ENCODE data around the gene HDDC2.

- TF ChIP-seq POLR2A (IDR thresholded peaks at IDR 0.05) (no peak), CTCF (IDR thresholded peaks at IDR 0.05) (peak; percentile 40 to 88 (median 70))
Observed at GRCh38 chr6:125314009-125314581, 12.3 kb upstream of the HDDC2 start.

Measured in body of pancreas (tissue), 4 donors.